ENCODE measurements around the gene FMO5.

FMO5 gene

DNA sequence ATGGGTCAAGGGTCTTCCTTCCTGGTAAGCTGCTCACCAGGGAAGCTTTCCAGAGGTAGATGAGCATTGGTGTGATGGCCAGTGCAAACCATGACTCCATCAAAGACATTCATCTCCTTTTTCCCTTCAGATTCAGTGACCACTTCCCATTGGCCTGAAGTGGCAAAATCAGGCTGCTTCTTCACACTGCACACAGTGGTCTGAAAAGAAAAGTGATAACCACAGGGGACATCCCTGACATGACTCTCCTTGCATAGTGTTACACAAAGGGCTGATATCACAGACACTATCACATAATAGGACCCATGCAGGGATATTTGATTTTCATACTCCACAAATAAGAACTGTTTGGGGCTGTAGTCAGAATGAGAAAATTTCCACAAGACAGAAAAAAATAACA is 11.9 kb downstream of the FMO5 start:
- H3K4me3 ChIP-seq (replicated peaks; ENCODE audit: insufficient read depth, low read length): no peak overlapping the region
- no peaks in the 10 kb centered on the region for H3K27me3 ChIP-seq (ENCODE audit: insufficient read depth, poor library complexity, severe bottlenecking)
- no peak for DNase-seq (ENCODE audit: low read depth in 1 of 2, low spot score in 1 of 2)
- TF ChIP-seq, protein P1, sequence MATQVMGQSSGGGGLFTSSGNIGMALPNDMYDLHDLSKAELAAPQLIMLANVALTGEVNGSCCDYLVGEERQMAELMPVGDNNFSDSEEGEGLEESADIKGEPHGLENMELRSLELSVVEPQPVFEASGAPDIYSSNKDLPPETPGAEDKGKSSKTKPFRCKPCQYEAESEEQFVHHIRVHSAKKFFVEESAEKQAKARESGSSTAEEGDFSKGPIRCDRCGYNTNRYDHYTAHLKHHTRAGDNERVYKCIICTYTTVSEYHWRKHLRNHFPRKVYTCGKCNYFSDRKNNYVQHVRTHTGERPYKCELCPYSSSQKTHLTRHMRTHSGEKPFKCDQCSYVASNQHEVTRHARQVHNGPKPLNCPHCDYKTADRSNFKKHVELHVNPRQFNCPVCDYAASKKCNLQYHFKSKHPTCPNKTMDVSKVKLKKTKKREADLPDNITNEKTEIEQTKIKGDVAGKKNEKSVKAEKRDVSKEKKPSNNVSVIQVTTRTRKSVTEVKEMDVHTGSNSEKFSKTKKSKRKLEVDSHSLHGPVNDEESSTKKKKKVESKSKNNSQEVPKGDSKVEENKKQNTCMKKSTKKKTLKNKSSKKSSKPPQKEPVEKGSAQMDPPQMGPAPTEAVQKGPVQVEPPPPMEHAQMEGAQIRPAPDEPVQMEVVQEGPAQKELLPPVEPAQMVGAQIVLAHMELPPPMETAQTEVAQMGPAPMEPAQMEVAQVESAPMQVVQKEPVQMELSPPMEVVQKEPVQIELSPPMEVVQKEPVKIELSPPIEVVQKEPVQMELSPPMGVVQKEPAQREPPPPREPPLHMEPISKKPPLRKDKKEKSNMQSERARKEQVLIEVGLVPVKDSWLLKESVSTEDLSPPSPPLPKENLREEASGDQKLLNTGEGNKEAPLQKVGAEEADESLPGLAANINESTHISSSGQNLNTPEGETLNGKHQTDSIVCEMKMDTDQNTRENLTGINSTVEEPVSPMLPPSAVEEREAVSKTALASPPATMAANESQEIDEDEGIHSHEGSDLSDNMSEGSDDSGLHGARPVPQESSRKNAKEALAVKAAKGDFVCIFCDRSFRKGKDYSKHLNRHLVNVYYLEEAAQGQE (IDR thresholded peaks at IDR 0.05; ENCODE audit: insufficient replicate concordance, low read depth): no peak
- no peak for TF ChIP-seq GABPA (IDR thresholded peaks at IDR 0.05; ENCODE audit: low read depth)
- TF ChIP-seq SPI1 (IDR thresholded peaks at IDR 0.05; ENCODE audit: borderline replicate concordance, low read depth): no peak
- no peak for TF ChIP-seq POLR2AphosphoS5 (IDR thresholded peaks at IDR 0.05; ENCODE audit: low read depth)
- TF ChIP-seq, protein P2, sequence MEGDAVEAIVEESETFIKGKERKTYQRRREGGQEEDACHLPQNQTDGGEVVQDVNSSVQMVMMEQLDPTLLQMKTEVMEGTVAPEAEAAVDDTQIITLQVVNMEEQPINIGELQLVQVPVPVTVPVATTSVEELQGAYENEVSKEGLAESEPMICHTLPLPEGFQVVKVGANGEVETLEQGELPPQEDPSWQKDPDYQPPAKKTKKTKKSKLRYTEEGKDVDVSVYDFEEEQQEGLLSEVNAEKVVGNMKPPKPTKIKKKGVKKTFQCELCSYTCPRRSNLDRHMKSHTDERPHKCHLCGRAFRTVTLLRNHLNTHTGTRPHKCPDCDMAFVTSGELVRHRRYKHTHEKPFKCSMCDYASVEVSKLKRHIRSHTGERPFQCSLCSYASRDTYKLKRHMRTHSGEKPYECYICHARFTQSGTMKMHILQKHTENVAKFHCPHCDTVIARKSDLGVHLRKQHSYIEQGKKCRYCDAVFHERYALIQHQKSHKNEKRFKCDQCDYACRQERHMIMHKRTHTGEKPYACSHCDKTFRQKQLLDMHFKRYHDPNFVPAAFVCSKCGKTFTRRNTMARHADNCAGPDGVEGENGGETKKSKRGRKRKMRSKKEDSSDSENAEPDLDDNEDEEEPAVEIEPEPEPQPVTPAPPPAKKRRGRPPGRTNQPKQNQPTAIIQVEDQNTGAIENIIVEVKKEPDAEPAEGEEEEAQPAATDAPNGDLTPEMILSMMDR (IDR thresholded peaks at IDR 0.05; ENCODE audit: insufficient read depth, low read length): no peak
- no peak overlapping the region for H3K27ac ChIP-seq (replicated peaks)

DNA sequence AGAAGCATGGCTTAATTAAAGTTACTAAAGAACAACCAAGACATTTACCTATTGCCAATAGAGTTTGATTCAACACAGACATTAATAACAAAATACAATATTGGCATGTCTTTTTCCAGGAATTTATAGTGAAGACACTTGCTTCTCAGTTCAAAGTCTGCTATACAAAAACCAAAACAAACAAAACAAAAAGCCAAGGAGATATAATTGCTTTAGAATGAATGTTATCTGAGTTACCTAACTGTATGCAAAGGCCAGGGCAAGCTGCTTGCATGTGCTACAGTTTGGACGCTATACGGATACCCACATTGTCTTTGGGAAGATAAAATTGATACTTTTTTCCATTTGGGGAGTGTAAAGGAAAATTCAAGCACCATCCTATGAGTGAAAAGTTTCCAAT is 13.6 kb downstream of the FMO5 start:
- TF ChIP-seq, protein P2 (IDR thresholded peaks at IDR 0.05; ENCODE audit: insufficient read depth, low read length): no peak
- TF ChIP-seq POLR2AphosphoS5 (IDR thresholded peaks at IDR 0.05; ENCODE audit: low read depth): no peak
- TF ChIP-seq, protein P1 (IDR thresholded peaks at IDR 0.05; ENCODE audit: insufficient replicate concordance, low read depth): no peak
- TF ChIP-seq GABPA (IDR thresholded peaks at IDR 0.05; ENCODE audit: low read depth): no peak
- no peak for TF ChIP-seq SPI1 (IDR thresholded peaks at IDR 0.05; ENCODE audit: borderline replicate concordance, low read depth)
- no peak overlapping the region for H3K4me3 ChIP-seq (replicated peaks; ENCODE audit: insufficient read depth, low read length)
- H3K27ac ChIP-seq (replicated peaks): no peak overlapping the region
- DNase-seq (ENCODE audit: low read depth in 1 of 2, low spot score in 1 of 2): no peak
- H3K27me3 ChIP-seq (ENCODE audit: insufficient read depth, poor library complexity, severe bottlenecking): no peaks in the 10 kb centered on the region

DNA sequence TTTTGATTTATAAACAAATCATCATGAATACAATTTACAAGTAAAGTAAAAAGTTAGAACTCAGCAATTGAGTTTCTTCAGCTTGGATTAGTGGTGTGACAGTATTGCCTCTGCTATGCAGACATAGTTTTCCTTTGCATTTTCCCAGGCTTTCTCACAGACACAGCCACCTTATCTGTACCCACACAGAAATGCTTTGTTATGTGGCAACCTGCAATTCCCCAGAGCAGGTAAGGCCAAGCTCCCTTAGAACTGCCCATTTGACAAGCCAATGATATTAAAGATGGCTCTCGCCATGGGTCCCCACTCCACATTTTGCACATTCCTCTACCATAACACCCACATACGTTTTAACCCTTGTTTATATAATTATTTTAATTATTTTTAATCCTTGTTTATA is 14.2 kb downstream of the FMO5 start:
- Histone ChIP-seq H3K27ac (replicated peaks) (no peak overlapping the region), H3K27me3 (ENCODE audit: insufficient read depth, poor library complexity, severe bottlenecking) (no peaks in the 10 kb centered on the region), H3K4me3 (replicated peaks; ENCODE audit: insufficient read depth, low read length) (no peak overlapping the region)
- DNase-seq (ENCODE audit: low read depth in 1 of 2, low spot score in 1 of 2): no peak
- no peak for TF ChIP-seq POLR2AphosphoS5 (IDR thresholded peaks at IDR 0.05; ENCODE audit: low read depth)
- no peak for TF ChIP-seq GABPA (IDR thresholded peaks at IDR 0.05; ENCODE audit: low read depth)
- TF ChIP-seq SPI1 (IDR thresholded peaks at IDR 0.05; ENCODE audit: borderline replicate concordance, low read depth): no peak
- TF ChIP-seq, protein P1 (IDR thresholded peaks at IDR 0.05; ENCODE audit: insufficient replicate concordance, low read depth): no peak
- TF ChIP-seq, protein P2 (IDR thresholded peaks at IDR 0.05; ENCODE audit: insufficient read depth, low read length): no peak
